Panc1 (cell line): Measurements from ENCODE around the gene GNG7. TPM values are rescaled to one million over a fixed set of nuclear protein-coding genes. Genes with fewer than 3 reads are reported as not detected.
A peak's percentile ranks its signal among the peaks of the same experiment; 100 is the strongest.

ENCODE experiments used
- ATAC-seq: fragments of 200-7000 bp; cut with Tn5 transposase; 2 replicates; pipeline ENCODE4 v1.9.1; 2020; ENCODE audit warnings: mild to moderate bottlenecking, moderate library complexity
- BruUV-seq: library from RNA; stranded (reverse); fragments of 400-500 nt; replicated peaks from 2 replicates; lab custom pipeline; 2021; lab: Mats Ljungman, UMichigan
- CTCF ChIA-PET: fragments of 300-600 bp; sonication (Branson Sonifier 250); formaldehyde crosslinking; loops from one replicate; lab custom pipeline; 2022; ENCODE audit warnings: antibody characterized with exemption; lab: Charles Lee
- POLR2A ChIA-PET: fragments of 300-600 bp; sonication (Branson Sonifier 250); formaldehyde crosslinking; loops from one replicate; lab custom pipeline; 2022; ENCODE audit warnings: antibody characterized with exemption; lab: Charles Lee
- DNase-seq: peaks from one replicate; pipeline ENCODE4 v3.0.0-alpha.2; 2010; ENCODE audit warnings: low read depth, low spot score
- H3K27ac ChIP-seq: 2 replicates; pipeline ENCODE4 v1.5.1; 2011; ENCODE audit warnings: mild to moderate bottlenecking, low read length, inconsistent platforms
- H3K27me3 ChIP-seq: fragments of 200-500 bp; sonication (Bioruptor generic); 2 replicates; pipeline ENCODE4 v1.6.0; 2014; ENCODE audit warnings: low read length, inconsistent platforms; ENCODE audit not compliant: control insufficient read depth, insufficient read depth
- H3K36me3 ChIP-seq: fragments of 200-500 bp; sonication (Bioruptor generic); 2 replicates; pipeline ENCODE4 v1.5.1; 2014; ENCODE audit warnings: inconsistent platforms, mild to moderate bottlenecking, low read length, moderate library complexity; ENCODE audit not compliant: control insufficient read depth, insufficient read depth
- H3K4me1 ChIP-seq: 2 replicates; pipeline ENCODE4 v1.5.1; 2011; ENCODE audit warnings: inconsistent platforms, mild to moderate bottlenecking, low read length, moderate library complexity; ENCODE audit not compliant: control insufficient read depth, insufficient read depth
- H3K4me3 ChIP-seq, 2 experiments: 2 replicates each; pipeline ENCODE4 v1.5.1; 2011 to 2012; ENCODE audit warnings: low read depth in 2 of 2, low read length in 2 of 2, mild to moderate bottlenecking in 2 of 2, inconsistent platforms in 1 of 2, moderate library complexity in 1 of 2
- H3K9me3 ChIP-seq: fragments of 200-500 bp; sonication (Bioruptor generic); 2 replicates; pipeline ENCODE4 v1.5.1; 2014; ENCODE audit warnings: low read depth, mild to moderate bottlenecking, inconsistent platforms, low read length, moderate library complexity; ENCODE audit not compliant: control insufficient read depth, insufficient read depth
- POLR2AphosphoS5 ChIP-seq: IDR thresholded peaks from 2 replicates; pipeline ENCODE4 v1.6.1; 2012; ENCODE audit warnings: mild to moderate bottlenecking, low read depth, low read length, moderate library complexity
- REST ChIP-seq, 2 experiments: IDR thresholded peaks; 2 replicates each; pipeline ENCODE4 v1.6.1; 2011 to 2012; ENCODE audit warnings: low read depth in 2 of 2, control low read depth in 1 of 2, low read length in 1 of 2, mild to moderate bottlenecking in 1 of 2, moderate library complexity in 1 of 2; ENCODE audit not compliant: insufficient read depth in 1 of 2
- SIN3A ChIP-seq: IDR thresholded peaks from 2 replicates; pipeline ENCODE4 v1.6.1; 2012; ENCODE audit warnings: low read depth, mild to moderate bottlenecking, low read length, moderate library complexity, borderline replicate concordance; ENCODE audit not compliant: insufficient read depth
- TCF7L2 ChIP-seq: IDR thresholded peaks from 2 replicates; pipeline ENCODE4 v1.6.1; 2011; ENCODE audit warnings: mild to moderate bottlenecking, low read depth, low read length, inconsistent platforms
- in situ Hi-C: cut with HindIII; loops from 2 replicates; pipeline ENCODE4 v1.10.0; 2016; ENCODE audit warnings: low sequenced_read_pairs, low pct_unique_long_range_greater_than_20kb
- intact Hi-C: fragments of 100-400 bp; cut with micrococcal nuclease; formaldehyde crosslinking; loops from one replicate; pipeline ENCODE4 v1.10.0; 2022; ENCODE audit not compliant: unreplicated experiment
- total RNA-seq: library from RNA; stranded (reverse); gene quantifications from one replicate; pipeline ENCODE4 v1.2.1, GENCODE V29; 2021; ENCODE audit not compliant: unreplicated experiment
- TF ChIP-seq, protein P1 (sequence below): fragments of 450-650 bp; IDR thresholded peaks from 2 replicates; pipeline ENCODE4 v1.5.1; 2017; ENCODE audit warnings: mild to moderate bottlenecking

Gene GNG7
- total RNA-seq, 1 experiment from 2014 or later: 0.74 TPM

GRCh38 chr19:2720777-2721569 is 18.5 kb upstream of the GNG7 start, which contains the start of gene DIRAS1:
TSS of gene DIRAS1 (minus strand) at chr19:2721372. CDS start at chr19:2717806, 3,566 bp downstream.
- intact Hi-C loops (no loop called here), in situ Hi-C loops (no loop called here)
- CTCF ChIA-PET: no interaction called here
- ATAC-seq (peak; percentile 29; the same call in 1 of the 2 replicates), DNase-seq (no peak)
- Histone ChIP-seq H3K27ac (no peak within 1 kb of the TSS), H3K36me3 (no peaks in the 10 kb centered on the region), H3K9me3 (no peaks in the 10 kb centered on the region), H3K27me3 (no peaks in the 10 kb centered on the region), H3K4me3 (peak within 1 kb of the TSS; percentile 40 to 44), H3K4me1 (peaks cover 15% of the 10 kb centered on the region)
- TF ChIP-seq POLR2AphosphoS5 (no peak), REST (IDR thresholded peaks at IDR 0.05; ENCODE audit: insufficient read depth in 1 of 2, low read depth in 2 of 2, low read length in 1 of 2) (peak; percentile 55 to 77; a peak in 2 of 4 replicates)
- POLR2A ChIA-PET: no interaction called here
- BruUV-seq: no TSS peak

GRCh38 chr19:2719920-2720776 is 17.7 kb upstream of the GNG7 start:
- H3K9me3 ChIP-seq: no peaks in the 10 kb centered on the region
- peak overlapping the region; percentile 38 to 43 for H3K4me3 ChIP-seq
- CTCF ChIA-PET: no interaction called here
- H3K27me3 ChIP-seq: no peaks in the 10 kb centered on the region
- intact Hi-C loops: no loop called here
- in situ Hi-C loops: no loop called here
- DNase-seq (no peak), ATAC-seq (0 out of 2 replicates have a peak, but pooled peaks have one; percentile 39)
- POLR2A ChIA-PET: no interaction called here
- no peak overlapping the region for H3K27ac ChIP-seq
- H3K4me1 ChIP-seq: peaks cover 15% of the 10 kb centered on the region
- BruUV-seq: no TSS peak
- TF ChIP-seq, protein P1, sequence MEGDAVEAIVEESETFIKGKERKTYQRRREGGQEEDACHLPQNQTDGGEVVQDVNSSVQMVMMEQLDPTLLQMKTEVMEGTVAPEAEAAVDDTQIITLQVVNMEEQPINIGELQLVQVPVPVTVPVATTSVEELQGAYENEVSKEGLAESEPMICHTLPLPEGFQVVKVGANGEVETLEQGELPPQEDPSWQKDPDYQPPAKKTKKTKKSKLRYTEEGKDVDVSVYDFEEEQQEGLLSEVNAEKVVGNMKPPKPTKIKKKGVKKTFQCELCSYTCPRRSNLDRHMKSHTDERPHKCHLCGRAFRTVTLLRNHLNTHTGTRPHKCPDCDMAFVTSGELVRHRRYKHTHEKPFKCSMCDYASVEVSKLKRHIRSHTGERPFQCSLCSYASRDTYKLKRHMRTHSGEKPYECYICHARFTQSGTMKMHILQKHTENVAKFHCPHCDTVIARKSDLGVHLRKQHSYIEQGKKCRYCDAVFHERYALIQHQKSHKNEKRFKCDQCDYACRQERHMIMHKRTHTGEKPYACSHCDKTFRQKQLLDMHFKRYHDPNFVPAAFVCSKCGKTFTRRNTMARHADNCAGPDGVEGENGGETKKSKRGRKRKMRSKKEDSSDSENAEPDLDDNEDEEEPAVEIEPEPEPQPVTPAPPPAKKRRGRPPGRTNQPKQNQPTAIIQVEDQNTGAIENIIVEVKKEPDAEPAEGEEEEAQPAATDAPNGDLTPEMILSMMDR: no peak
- TF ChIP-seq REST (IDR thresholded peaks at IDR 0.05; ENCODE audit: insufficient read depth in 1 of 2, low read depth in 2 of 2, low read length in 1 of 2) (no peak), POLR2AphosphoS5 (no peak), TCF7L2 (no peak), SIN3A (no peak)
- no peaks in the 10 kb centered on the region for H3K36me3 ChIP-seq
